Stimulated activated CD4-positive, alpha-beta T cell treated with anti-CD3 and anti-CD28 coated beads, Interleukin-2, amount 100 ng/mL, for 4 hours (primary cell): ENCODE data around the gene LDB3.

Experiments used
- DNase-seq: peaks from one replicate; pipeline ENCODE4 v3.0.0-alpha.2; 2020; ENCODE audit warnings: low read depth

The LDB3 gene

DNA sequence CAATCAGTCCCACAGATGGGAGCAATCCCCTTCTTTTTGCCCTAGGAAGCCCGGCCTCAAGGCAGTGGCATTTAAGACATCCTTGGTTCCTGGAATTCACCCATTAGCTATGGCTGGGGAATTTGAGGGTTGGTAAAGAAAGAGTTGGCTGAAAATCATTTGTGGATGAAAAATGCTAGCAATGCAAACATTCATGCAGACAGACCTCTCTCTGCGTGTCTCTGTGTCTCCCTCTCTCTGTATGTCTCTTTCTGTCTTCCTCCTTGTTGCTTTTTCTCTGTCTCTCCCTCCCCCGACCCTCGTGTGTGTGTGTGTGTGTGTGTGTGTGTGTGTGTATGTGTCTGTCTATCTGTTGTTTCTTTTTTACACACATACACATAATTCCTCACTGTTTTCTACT, 19.4 kb downstream of the LDB3 start:
- no peak for DNase-seq

DNA sequence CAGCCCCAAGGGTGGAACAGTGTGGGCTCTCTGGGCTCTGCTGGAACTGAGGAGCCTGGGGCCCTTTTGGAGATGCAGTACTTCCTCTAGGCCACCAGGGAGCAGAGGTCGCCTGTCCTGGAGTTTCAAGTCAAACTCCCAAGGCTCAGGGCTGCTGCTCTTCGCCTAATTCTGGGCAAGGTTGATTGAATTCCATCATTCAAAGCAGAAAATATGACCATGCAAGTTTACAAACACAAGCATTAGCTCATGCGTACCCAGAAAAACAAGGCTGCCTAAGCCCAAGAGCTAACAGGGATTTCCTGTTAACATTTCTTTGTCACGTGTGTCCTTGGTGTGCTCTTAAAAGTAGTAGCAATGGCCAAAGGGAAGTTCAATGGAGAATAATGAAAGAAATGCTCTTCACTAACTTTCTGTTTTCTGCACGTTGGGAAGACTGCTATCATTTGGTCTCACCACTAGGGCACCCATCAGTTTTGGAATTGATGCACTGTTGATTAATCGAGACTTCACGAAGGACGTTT, 20.1 kb downstream of the LDB3 start:
- peak; percentile 26 for DNase-seq

DNA sequence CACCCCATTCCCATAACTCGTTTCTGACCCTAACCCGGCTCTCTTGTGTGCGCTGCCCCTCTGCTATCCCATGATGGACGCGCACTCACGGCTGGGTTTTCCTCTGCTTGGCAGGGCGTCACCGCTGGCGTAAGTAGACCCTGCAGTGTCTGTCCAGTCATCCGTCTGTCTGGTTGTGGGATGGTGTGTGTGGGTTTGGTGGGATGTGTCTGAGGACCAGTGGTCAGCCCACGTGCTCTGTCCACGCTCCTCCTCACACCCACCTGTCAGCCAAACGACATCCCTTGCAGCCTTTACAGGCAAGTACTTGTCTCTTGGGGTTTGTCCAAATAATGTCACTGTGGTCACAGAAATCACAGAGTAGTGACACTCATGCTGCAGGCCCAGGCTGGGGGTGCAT, 20.8 kb downstream of the LDB3 start:
- no peak for DNase-seq

DNA sequence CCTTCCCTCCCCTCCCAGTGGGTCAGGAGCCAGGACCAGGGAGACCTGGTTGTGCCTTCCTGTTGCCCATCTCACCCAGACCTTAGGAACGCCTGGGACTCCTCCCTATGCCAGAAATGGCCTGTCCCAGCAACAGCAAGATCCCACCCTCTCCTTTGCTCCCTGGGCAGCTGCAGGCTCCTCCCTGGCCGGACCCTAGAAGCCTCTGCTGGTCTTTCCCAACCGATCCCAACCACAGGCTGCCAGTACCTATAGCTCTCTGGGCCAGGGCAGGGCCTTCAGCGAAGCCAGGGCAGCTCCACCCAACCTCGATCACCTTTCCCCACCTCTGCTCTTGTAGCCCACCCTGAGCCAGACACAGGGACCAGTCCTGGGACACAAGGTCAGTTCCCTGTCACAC, 21.9 kb downstream of the LDB3 start:
- DNase-seq, result no peak

DNA sequence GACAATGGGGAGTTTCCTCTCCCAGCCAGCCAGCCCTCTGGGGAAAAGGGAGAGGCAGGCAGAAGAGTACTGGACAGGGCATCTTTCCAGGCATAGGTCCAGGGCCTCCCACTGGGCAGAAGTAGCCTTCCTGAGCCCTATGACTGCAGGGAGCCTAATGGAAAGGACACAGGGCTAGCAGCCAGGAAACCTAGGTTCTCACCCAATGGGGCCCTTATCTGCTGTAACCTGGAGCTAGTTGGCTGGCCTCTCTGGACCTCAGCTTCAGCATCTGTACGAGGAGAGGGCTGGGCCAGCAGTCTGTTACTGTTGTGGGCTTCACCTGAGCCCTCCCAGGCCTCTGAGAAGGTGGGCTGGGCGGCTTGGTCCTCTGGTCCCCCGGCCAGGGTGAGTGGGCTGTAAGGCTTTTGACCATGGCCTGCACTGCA, 22.4 kb downstream of the LDB3 start:
- no peak for DNase-seq

DNA sequence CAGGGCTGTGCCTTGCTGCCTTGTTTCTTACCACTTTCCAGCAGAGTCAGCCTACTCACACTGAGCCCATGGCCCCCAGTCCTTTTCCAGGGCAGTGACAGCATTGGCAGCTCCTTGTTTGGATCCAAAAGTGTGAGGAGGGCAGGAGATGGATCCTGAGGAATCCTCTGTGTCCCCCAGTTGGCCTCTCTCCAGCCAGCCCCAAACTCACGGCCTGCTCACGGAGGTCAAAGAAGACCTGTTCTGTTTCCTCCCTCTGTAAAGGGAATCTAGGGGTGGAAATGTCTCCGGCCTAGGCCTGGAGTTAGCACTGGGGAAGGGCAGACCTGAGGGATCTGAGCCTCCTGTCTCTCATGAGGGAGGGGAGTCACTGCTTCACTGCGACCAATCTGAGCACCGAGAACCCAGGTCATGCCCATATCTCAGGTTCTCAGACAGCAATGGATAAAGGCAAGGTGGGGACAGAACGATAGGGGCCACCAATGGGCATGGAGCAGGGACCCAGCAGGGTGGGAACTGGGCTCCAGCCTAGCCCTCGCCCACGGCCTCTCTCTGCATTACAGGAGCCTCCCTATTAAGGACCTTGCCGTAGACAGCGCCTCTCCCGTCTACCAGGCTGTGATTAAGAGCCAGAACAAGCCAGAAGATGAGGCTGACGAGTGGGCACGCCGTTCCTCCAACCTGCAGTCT, 23.2 kb downstream of the LDB3 start:
- DNase-seq, result no peak

DNA sequence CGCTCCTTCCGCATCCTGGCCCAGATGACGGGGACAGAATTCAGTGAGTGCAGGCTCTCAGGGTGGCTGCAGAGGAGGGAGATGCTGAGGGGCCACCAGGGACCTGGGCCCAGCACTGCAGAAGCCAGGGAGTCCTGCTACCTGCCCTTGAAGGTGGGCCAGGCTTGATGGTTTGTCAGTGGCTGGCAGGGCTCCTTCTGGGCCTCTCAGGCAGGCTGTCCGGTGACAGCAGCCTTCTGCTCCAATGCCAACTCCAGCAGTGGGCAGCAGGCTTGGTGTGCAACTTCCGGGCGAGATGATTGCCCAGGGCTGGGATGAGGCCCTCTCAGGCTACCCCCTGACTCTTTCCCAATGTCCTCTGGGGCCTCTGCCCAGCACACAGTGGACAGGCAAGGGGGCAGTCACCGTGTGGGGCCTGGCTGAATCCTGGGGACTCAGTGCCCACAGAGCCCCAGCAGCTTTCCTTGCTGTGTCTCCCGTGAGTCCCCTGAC, 23.8 kb downstream of the LDB3 start:
- no peak for DNase-seq

DNA sequence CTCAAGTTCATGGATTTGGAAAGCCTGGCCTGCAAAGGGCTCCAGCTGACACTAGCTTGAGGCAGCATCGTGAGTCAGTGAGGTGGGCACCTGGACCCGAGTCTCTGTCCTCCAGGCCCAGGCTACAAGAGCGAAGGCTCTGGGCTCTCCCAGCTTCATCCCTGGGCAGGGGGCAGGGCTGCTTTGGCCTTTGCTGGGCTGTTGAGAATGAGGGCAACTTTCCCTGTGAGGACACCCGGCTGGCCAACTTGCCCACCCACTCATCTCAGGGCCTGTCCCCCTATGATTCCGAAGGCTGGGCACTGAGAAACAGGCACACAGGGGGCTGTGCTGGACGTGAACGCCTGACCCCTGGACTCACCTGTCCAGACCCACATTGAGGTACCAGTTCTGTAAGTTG, 24.4 kb downstream of the LDB3 start:
- DNase-seq, result no peak

DNA sequence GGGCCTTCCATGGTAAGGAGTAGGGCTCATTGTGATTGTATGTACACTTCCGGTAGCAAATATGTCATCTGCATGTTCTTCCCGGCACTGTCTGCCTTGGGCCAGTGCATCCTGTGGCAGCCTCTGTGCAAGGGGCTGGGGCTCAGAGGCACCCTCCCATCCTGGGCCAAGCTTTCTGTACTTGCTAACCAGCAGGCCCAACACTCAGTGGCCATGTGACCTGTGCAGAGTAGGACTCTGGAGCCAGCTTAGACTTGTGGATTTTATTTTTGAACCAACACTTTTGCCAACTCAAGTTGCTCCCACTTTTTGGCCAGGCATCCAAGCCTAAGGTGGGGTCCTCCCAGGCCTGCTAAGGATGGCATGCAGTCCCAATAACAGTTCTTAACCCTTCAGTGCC, 25.0 kb downstream of the LDB3 start:
- DNase-seq, result no peak

DNA sequence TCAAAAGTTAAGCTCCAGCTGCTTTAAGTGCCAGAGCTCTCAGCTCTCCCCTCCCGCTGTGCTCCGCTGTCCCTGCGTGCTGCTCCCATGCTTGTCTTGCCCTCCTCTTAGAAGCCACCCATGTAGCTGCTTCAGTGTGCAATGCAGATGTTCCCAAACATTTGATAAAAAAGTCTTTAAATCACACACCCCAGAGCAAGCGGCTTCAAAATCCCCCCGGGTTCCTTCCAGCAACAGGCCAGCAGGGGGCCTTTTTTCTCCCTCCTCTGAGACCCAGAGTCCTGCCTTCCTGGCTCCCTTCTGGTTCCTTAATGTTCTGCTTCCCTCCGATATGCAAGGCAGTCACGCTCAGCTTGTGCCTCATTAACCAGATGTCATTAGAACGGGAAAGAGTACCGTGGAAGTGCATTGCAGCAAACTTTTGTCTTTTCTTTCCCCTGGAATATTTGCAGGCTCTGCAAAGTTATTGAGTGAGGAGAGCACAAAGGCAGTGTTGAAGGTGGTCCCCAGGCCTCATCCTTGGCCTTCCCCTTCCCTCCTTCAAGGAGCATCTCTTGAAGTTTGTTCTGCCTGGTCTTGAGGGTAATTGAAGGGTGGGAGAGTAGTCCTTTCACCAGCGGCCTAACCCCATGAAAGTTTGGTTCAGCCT, 25.5 kb downstream of the LDB3 start:
- peak; percentile 6 for DNase-seq

DNA sequence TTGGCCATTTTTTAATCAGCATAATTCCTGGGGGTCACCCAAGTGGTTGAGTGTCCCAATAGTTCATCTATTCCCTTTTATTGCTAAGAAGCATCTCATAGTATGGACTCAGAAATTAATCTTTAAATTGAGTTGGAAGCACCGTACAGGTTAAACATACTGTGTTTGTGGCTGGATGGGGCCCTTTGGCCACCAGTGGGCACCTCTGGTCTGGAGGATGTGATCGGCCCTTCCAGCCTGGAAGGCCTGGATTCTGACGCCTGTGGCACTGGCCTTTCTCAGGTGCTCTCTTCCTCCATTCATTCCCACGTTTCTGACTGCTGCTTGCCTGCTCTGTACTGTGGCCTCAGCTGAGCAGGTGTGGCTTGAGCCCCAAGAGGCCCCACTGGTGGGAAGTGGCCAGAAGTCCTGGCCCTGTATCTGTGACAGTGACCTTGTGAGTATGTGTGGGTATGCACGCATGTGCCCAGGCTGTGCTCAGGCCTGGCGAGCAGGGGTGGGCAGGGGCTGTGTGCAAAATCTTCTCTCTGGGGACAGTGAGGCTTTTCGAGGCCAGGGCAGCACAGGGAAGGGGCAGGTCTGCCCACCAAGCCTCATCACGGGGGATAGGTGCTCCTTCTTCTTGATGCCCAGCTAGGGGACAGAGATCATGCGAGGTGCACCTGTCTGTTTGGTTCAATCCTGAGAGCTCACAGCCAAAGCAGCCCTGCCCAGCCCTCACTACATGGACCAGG, 30.1 kb downstream of the LDB3 start:
- DNase-seq, result no peak

DNA sequence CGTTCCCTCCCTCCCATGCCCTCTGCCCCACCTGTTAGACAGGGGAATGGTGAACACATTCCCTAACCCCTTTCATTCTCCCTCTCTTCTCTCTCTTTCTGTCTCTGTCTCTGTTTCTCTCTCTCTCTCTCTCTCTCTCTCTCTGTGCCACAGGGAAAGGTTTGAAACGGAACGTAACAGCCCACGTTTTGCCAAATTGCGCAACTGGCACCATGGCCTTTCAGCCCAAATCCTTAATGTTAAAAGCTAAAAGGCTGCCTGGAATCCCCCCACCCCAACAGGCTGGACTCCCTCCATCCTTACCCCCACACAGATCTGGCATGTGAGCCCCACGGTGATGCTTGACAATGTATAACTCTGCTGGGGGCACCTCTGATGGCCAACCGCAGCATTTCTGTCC, 30.8 kb downstream of the LDB3 start:
- no peak for DNase-seq

DNA sequence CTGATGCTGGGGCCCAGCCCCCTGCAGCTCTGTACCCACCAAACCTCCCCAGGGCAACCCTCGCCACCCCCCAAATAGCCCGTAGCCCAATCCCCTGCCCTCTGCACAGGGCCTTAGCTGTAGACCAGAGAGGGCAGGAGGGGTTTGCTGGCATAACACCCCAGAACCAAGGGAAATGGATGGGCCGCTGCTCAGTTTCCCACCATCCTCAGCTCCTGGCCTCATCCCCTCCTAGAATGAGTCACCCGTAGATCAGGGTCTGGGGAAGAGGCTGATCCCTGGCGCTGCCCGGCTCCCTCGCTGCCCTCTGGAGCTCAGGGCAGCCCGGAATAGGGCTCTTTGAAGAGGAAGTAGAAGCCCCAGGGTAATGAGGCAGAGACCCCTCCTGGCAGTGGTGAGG, 31.2 kb downstream of the LDB3 start:
- no peak for DNase-seq

DNA sequence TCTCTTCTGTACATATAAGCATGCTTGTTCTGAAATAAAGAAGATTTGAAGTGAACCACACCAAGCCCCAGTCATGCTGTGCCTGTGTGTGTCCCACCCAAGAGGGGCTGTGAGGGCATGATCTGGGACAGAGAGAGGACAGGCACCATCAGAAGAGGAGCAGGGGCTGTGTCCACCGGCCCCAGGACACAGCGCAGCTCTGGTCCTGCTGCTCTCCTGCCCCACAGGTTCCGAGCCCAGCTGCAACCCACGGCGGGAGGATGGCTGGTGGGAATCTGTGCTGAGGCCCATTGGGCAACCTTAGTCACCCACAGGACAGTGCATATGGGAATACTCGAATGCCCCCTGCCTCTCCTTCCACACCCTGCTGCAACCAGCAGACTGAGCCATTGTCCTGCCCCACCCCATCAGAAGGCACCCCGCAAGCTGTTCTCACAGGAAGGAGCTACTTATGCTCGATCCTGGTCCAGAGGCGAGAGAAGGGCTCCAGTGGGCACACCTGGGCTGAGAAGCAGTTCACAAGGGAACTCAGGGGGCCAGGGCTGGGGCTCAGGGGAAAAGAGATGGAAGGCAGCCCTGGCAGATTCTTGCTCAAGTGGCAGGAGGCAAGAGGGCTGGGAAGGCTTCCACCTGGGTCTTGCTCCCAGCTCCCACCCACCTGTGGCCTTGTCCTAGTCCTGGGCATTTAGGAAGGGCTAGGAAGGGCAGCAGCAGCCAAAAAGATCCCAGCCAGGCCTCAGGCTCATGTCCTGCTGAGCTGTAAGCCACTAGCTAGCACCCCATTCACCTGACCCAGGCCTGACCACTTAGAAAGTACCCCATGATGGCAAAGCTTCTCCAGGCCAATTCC, 31.9 kb downstream of the LDB3 start:
- DNase-seq, result no peak

DNA sequence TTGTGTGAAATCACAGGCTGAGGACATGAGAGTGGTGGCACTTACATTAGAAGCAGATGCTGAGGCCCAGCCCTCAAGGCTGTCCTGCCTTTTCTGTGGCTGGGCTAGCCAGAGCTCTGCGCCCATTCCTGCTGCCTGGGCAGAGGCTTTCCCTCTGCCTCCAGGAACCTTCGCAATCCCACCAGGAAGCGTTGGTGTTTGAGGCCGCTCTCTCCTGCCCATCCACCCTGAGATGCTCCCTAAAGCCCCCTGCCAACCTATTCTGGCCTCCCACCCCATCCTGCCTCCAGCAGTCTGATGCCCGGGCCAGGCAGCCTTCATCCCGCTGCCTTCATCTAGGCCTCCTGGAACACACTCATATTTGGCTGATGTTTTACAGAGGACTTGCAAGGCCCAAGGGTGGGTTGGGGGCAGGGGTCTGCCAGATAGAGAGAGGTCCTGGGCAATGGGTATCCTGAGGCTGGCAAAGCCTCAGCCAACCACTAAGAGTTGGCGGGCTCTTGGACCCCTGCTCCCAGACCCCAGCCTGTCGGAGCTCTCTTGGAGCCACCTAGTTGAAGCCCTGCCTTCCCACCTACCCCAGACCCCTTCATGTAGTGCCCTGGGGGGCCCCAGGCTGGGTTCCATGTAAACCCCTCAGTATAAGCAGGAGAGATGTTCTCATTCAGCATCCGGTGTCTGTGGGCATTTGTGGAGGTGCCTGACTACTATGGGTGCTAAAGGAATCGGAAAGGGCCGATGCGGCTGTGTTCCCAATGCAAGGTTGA, 32.7 kb downstream of the LDB3 start:
- DNase-seq, result no peak

DNA sequence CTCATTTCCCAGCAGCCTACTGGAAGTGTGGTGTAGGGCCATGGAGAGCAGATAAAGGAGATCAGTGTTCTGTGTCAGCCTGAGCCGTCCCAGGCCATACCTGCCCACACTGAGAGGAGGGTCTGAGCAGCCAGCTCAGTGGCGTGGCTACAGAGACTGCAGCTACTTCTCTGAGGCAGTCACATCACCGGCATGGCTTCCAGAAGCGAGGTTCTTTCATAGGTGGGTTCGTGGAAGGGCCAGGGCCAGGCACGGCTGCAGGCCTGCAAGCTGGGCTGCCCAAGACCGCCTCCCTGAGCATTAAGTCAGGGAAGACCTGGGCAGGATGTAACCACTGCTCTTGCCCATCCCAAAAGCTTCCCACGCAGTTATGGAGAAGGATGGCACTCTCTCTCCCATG, 34.9 kb downstream of the LDB3 start:
- no peak for DNase-seq

DNA sequence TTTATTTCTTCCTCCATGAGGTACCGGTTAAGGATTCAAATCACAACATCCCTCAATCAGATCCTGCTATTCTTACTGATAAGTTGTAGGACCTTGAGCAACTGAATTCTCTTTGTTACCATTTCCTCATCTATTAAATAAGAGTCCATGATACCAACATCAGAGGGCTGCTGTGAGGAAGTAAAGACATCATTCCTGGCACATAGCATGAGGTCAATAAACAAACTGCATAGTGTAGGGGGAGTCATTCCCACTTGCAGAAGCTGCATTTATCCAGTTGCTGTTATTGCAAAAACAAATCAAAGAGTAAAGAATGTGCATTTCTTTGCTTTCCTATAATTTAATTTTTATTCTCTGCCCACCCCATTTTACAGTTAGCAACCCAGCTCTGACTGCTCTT, 36.8 kb downstream of the LDB3 start:
- DNase-seq, result no peak

DNA sequence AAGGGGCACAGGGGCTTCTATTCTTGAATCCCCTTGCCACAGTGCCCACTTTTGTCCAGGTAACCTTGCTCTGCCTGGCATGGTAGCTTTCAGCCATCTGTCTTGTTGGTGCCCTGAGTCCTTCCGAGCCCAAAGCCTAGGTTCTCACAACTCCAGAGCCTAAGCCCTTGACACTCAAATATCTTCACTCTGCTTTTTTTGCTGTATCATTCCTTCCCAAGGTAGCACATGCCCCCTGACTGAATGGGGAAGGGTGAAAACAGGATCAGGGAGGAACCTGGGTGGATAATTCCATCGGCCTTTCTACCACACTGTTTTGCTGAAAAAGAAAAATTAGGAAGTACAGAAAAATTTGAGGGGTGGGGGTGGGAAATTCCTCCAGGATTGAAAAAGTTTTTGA, 37.6 kb downstream of the LDB3 start:
- no peak for DNase-seq

DNA sequence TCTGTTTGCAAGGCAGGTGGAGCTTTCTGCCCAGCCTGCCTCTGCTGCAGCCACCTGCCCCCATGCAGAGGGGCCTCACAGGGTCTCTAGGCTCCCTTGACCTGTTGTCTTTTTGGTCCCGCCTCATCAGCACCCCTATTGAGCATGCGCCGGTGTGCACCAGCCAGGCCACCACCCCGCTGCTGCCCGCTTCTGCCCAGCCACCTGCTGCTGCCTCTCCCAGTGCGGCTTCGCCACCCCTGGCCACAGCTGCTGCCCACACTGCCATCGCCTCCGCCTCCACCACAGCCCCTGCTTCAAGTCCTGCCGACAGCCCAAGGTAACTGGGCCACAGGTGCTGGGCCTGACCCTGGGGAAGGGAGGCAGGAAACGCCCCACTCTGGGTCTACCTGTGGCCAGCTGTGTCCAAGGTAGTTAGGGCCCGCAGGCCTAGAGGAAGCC, 38.1 kb downstream of the LDB3 start:
- DNase-seq, result no peak

DNA sequence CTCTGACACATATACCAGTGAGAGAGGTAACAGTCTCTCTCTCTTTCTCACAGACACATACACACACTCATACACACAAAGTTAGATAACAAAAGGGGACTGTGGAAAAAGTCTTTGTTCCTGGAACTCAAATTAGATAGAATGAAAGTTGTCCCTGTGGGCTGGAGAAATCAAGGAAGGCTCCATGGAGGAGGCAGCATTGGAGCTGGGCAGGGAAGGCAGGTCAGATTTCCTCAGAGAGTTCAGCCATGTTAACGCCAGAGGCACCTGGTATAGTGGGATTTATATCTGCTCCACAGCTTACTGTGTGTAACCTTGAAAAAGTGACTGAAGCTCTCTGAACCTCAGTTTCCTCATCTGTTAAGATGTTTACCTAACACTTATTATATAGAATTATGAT, 38.7 kb downstream of the LDB3 start:
- DNase-seq, result no peak

DNA sequence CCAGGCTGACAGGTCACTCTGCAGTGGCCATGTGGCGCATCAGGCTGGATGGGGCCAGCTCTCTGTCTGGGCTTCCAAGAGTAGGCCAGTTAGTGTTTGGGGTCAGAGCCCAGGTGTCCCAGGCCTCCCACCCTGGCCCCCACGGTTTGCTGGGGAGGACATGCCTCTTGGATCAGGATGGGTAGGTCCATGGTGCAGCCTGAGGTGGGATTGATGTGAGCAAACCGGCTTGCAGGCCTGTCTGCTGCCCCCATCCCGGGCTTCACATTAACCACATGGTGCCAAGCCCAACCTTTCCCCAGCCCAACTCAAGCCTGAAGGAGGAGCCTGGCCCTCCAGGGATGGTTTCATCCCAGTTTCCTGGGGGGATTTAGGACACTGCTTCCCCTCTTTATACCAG, 39.2 kb downstream of the LDB3 start:
- DNase-seq, result no peak
